GM12878 (cell line): ENCODE measurements around the gene OR52A1.

ENCODE experiments used
- EGR1 ChIP-seq, 2 experiments: IDR thresholded peaks; 1 replicate in 1 of 2; 2 replicates in 1 of 2; pipeline ENCODE4 v1.6.1; 2011 to 2012; ENCODE audit warnings: low read depth in 2 of 2, low read length in 2 of 2, borderline replicate concordance in 1 of 2, mild to moderate bottlenecking in 1 of 2, moderate library complexity in 1 of 2
- IKZF2 ChIP-seq, 2 experiments: fragments of 450-650 bp; IDR thresholded peaks; 2 replicates each; pipeline ENCODE4 v1.6.1; 2017; ENCODE audit warnings: mild to moderate bottlenecking in 2 of 2, moderate library complexity in 2 of 2
- NBN ChIP-seq: fragments of 450-650 bp; IDR thresholded peaks from 2 replicates; pipeline ENCODE4 v1.6.1; 2016
- RFX5 ChIP-seq: IDR thresholded peaks from 2 replicates; pipeline ENCODE4 v1.6.1; 2011; ENCODE audit warnings: low read depth, low read length, improper control_type of control experiment
- TAF1 ChIP-seq: IDR thresholded peaks from 2 replicates; pipeline ENCODE4 v1.6.1; 2011; ENCODE audit warnings: mild to moderate bottlenecking, low read depth, low read length, borderline replicate concordance

DNA sequence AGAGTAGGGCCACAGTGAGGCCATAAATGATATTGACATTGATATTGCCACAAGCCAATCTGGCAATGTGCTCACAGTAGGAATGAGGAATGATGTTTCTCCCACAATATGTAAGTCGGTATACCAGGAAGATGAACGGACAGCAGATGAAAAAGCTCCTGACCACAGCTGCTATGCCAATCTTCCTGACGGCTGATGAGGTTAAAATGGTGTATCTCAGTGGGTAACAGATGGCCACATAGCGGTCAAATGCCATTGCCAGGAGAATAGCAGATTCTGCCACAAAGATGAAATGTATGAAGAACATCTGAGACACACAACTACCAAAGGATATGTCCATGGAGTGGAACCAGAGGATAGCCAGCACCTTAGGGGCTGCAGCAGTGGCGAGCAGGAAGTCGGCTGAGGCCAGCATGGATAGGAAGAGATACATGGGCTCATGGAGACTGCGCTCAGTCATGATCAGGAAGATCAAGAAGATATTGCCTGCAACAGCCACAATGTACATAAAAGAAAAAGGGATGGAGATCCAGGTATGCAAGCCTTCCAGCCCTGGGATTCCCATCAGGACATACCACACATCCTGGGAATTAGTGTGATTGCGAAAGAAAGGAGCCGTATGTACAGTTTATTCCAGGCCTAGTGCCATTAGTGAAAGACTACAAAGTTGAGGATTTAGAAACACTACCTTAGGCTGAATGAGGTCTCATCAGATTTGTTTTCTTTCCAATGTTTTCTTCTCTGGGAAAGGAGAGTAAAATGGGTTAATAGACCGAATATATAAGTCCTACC, 23.7 kb upstream of the OR52A1 start:
- TF ChIP-seq IKZF2 (IDR thresholded peaks at IDR 0.05) (no peak), EGR1 (IDR thresholded peaks at IDR 0.05; ENCODE audit: borderline replicate concordance in 1 of 2, low read depth in 2 of 2, low read length in 2 of 2) (no peak), NBN (no peak), RFX5 (no peak), TAF1 (no peak)
